ENCODE measurements around the gene FOXN3. TPM values are rescaled to one million over a fixed set of nuclear protein-coding genes. Genes with fewer than 3 reads are reported as not detected.

The FOXN3 gene
- total and polyA plus RNA-seq, 8 donors: 43.5 to 80.7 (median 49.1) TPM

DNA sequence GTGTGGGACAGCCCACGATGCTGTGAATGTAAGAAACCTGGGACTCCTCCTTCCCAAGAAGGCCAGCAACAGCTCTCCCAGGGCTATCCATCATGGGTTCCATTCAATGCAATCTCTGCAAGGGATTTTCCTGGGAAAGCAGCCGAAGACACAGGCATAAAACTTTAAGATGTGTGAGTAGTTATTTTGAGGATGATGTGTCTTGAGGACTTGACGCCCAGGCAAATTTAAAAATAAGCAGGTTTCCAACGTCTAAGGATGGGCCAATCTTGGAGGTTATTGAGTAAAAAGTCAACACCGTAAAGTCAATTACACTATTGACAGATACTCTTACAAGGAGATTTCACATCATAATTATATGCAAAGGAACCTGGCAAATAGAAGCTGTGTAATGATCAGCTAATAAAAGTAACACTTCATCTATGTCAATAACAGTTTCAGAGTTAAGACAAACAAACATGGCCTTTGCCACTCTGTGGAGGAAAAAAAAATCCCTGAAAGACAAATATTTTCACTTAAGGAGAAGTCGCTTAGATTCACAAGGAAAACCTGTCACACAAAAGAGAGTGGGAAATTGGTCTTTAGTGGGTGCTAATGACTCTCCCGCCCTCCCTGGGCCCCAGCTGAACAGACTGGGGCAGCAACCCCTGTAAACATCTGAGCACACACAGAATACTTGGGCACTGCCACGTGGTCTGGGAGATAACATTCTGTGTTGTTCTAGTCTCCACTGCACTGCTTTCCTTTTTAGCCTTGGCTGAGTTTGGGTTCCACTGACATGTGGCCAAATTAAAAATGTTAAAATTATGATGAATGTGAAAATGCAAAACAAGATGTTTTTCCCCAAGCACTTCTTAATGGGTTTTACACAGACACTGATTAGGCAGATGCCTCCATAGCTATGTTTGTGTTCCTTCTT, 240.9 kb downstream of the FOXN3 start:
- Histone ChIP-seq H3K27ac (no peak overlapping the region), H3K27me3 (no peaks in the 10 kb centered on the region), H3K4me1 (peaks cover 0 to 3% of the 10 kb centered on the region in 2 donors), H3K9me3 (peaks cover 0 to 14% of the 10 kb centered on the region in 2 donors), H3K4me3 (no peak overlapping the region), H3K36me3 (peaks cover 0 to 18% of the 10 kb centered on the region in 2 donors)
- intact Hi-C loops (cut with DNase I): no loop called here
- TF ChIP-seq, protein P1, sequence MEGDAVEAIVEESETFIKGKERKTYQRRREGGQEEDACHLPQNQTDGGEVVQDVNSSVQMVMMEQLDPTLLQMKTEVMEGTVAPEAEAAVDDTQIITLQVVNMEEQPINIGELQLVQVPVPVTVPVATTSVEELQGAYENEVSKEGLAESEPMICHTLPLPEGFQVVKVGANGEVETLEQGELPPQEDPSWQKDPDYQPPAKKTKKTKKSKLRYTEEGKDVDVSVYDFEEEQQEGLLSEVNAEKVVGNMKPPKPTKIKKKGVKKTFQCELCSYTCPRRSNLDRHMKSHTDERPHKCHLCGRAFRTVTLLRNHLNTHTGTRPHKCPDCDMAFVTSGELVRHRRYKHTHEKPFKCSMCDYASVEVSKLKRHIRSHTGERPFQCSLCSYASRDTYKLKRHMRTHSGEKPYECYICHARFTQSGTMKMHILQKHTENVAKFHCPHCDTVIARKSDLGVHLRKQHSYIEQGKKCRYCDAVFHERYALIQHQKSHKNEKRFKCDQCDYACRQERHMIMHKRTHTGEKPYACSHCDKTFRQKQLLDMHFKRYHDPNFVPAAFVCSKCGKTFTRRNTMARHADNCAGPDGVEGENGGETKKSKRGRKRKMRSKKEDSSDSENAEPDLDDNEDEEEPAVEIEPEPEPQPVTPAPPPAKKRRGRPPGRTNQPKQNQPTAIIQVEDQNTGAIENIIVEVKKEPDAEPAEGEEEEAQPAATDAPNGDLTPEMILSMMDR (IDR thresholded peaks at IDR 0.05): no peak
- ATAC-seq (peak; percentile 76), DNase-seq (peak in 3 of 4 donors; percentile 31 to 58 (median 50))

DNA sequence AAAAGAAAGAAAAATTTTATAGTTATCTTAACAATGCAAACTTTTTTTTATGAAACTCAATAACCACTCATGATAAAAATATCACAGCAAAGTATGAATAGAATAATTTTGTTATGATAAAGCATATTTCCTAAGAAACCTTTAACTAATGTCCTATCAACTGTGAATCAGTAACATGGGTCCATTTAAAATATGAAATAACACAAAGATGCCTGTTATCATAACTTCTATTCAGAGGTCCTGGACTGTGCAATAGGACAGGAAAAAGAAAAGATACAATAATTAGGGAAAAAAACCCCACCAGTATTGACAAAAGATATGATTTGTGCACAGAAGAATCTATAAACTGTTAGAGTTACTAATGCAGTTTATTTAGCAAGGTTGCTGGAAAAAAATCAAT, 245.4 kb downstream of the FOXN3 start:
- H3K9me3 ChIP-seq: peaks cover 0 to 14% of the 10 kb centered on the region in 2 donors
- no peak for DNase-seq
- H3K4me3 ChIP-seq: no peak overlapping the region
- H3K27me3 ChIP-seq: no peaks in the 10 kb centered on the region
- no peak overlapping the region for H3K27ac ChIP-seq
- peaks cover 0 to 18% of the 10 kb centered on the region in 2 donors for H3K36me3 ChIP-seq
- TF ChIP-seq, protein P1 (IDR thresholded peaks at IDR 0.05): no peak
- no peak for ATAC-seq
- intact Hi-C loops (cut with DNase I): no loop called here
- H3K4me1 ChIP-seq: no peaks in the 10 kb centered on the region

DNA sequence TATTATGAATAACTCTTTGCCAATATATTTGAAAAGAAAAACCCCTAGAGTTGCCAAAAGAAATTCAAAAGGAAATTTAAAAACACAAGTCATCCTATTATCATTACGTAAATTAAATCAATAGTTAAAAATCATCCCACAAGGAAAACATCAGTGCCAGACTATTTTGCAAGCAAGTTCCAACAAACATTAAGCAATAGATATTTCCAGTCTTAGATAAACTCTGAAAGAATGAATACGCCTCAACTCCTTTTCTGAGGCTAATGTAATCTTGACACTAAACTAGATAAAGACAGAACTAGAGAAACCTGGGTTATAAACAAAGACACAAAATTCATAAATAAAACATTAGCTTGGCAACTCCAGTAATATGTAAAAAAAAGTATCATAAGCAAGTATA, 245.9 kb downstream of the FOXN3 start:
- TF ChIP-seq, protein P1 (IDR thresholded peaks at IDR 0.05): no peak
- Histone ChIP-seq H3K27ac (no peak overlapping the region), H3K36me3 (peaks cover 0 to 18% of the 10 kb centered on the region in 2 donors), H3K9me3 (peaks cover 0 to 14% of the 10 kb centered on the region in 2 donors), H3K4me1 (peaks cover 0 to 3% of the 10 kb centered on the region in 2 donors), H3K4me3 (no peak overlapping the region), H3K27me3 (no peaks in the 10 kb centered on the region)
- DNase-seq (peak in 2 of 4 donors; percentile 36 to 61), ATAC-seq (no peak)
- intact Hi-C loops (cut with DNase I): no loop called here

DNA sequence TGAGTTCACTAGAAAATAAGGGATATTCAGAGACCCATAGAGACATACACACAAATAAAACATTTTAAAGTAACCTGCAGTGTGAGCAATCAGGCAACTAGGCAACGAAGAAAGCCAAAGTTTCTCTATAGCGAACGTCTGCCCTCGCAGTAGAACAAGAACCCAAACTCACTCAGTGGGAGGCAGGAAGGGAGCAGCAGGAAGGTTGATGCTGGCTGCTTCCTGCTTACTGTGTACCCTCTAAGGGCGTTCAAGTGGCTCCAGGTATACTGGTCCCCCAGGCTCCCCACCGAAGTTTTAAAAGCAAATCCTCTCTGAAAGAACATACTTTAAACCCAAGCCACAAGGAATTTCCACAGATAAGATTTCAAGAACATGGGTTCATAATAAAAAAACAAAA, 249.3 kb downstream of the FOXN3 start:
- DNase-seq (no peak), ATAC-seq (no peak)
- no peaks in the 10 kb centered on the region for H3K27me3 ChIP-seq
- intact Hi-C loops (cut with DNase I): no loop called here
- H3K9me3 ChIP-seq: peaks cover 0 to 14% of the 10 kb centered on the region in 2 donors
- H3K36me3 ChIP-seq: peaks cover 0 to 13% of the 10 kb centered on the region in 2 donors
- H3K4me1 ChIP-seq: peaks cover 8 to 20% of the 10 kb centered on the region in 2 donors
- H3K4me3 ChIP-seq: no peak overlapping the region
- H3K27ac ChIP-seq: no peak overlapping the region
- TF ChIP-seq, protein P1 (IDR thresholded peaks at IDR 0.05): no peak

DNA sequence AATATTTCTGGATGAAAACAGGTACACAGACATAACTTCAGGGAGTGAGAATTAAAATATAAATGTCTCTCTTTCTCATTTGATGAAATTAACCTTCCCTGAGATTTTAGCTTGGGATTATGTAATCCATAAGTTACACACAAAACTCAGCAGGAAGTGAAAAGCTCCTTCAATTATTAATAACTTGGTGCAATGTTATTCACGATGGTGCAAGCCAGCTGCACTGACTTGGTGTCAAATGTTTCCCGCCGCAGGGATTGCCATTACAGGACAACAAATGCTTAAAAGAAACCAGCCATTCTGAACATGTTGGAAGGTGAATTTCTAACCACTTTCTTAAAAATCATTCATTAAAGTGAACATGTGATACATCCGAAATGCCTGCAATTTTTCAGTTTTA, 250.4 kb downstream of the FOXN3 start:
- peaks cover 0 to 4% of the 10 kb centered on the region in 2 donors for H3K9me3 ChIP-seq
- peaks cover 0 to 14% of the 10 kb centered on the region in 2 donors for H3K36me3 ChIP-seq
- no peak overlapping the region for H3K27ac ChIP-seq
- H3K4me1 ChIP-seq: peaks cover 8 to 20% of the 10 kb centered on the region in 2 donors
- no peak for DNase-seq
- no peak for ATAC-seq
- no peak overlapping the region for H3K4me3 ChIP-seq
- intact Hi-C loops (cut with DNase I): no loop called here
- H3K27me3 ChIP-seq: no peaks in the 10 kb centered on the region
- TF ChIP-seq, protein P1 (IDR thresholded peaks at IDR 0.05): no peak

Measured in left lung (tissue), 10 donors.